Breast epithelium (tissue), 4 donors: Measurements from ENCODE around the gene BMPER. TPM values are rescaled to one million over a fixed set of nuclear protein-coding genes. Genes with fewer than 3 reads are reported as not detected.
A peak's percentile ranks its signal among the peaks of the same experiment; 100 is the strongest.

Experiments
- DNase-seq, 2 donors: peaks; one replicate each; pipeline ENCODE4 v3.0.0-alpha.2; 2019; ENCODE audit warnings: low spot score in 2 of 2
- H3K27ac ChIP-seq, 2 donors: fragments of 200-600 bp; sonication (generic) in 1 of 2; one replicate each; pipeline ENCODE4 v1.5.1; 2016 to 2019; ENCODE audit warnings: mild to moderate bottlenecking in 1 of 2
- H3K27me3 ChIP-seq, 2 donors: fragments of 200-600 bp; sonication (generic) in 1 of 2; one replicate each; pipeline versions ENCODE4 v1.5.1 to v1.6.0; 2017 to 2019; ENCODE audit warnings: control low read depth in 1 of 2, mild to moderate bottlenecking in 1 of 2
- H3K36me3 ChIP-seq: fragments of 200-600 bp; one replicate; pipeline ENCODE4 v1.5.1; 2019
- H3K4me1 ChIP-seq, 2 donors: fragments of 200-600 bp; sonication (generic); one replicate each; pipeline ENCODE4 v1.5.1; 2016 to 2019; ENCODE audit warnings: control low read depth in 1 of 2
- H3K4me3 ChIP-seq, 3 donors: fragments of 200-600 bp; sonication (generic); 1 replicate in 2 of 3; 2 replicates in 1 of 3; pipeline ENCODE4 v1.5.1; 2016 to 2019; ENCODE audit warnings: mild to moderate bottlenecking in 3 of 3, moderate library complexity in 2 of 3
- H3K9me3 ChIP-seq, 2 donors: fragments of 200-600 bp; sonication (generic) in 1 of 2; one replicate each; pipeline ENCODE4 v1.5.1; 2016 to 2019; ENCODE audit warnings: control low read depth in 1 of 2
- POLR2A ChIP-seq: fragments of 450-650 bp; IDR thresholded peaks from one replicate; pipeline ENCODE4 v1.6.1; 2016; ENCODE audit warnings: antibody characterized with exemption, mild to moderate bottlenecking, moderate library complexity
- POLR2AphosphoS5 ChIP-seq, 3 donors: sonication (generic); formaldehyde crosslinking; IDR thresholded peaks; one replicate each; pipeline ENCODE4 v1.6.1; 2017; ENCODE audit warnings: antibody characterized with exemption in 3 of 3
- intact Hi-C: fragments of 100-400 bp; cut with DNase I; formaldehyde crosslinking; loops from one replicate; pipeline ENCODE4 v1.15.1; 2023; ENCODE audit warnings: low total_unique reads
- total RNA-seq, 3 donors: library from RNA; depleted of rRNA; stranded (reverse); fragments of >200 nt; gene quantifications; one replicate each; pipeline ENCODE4 v1.1.0, GENCODE V29; 2016
- TF ChIP-seq, protein P1 (sequence below), 3 donors: fragments of 450-650 bp; IDR thresholded peaks; one replicate each; pipeline ENCODE4 v1.5.1; 2016 to 2017; ENCODE audit warnings: antibody characterized with exemption in 3 of 3, mild to moderate bottlenecking in 3 of 3, moderate library complexity in 3 of 3

BMPER gene
- total RNA-seq, 3 donors from 2014 or later = 1.6 to 6.9 (median 2.0) TPM

DNA sequence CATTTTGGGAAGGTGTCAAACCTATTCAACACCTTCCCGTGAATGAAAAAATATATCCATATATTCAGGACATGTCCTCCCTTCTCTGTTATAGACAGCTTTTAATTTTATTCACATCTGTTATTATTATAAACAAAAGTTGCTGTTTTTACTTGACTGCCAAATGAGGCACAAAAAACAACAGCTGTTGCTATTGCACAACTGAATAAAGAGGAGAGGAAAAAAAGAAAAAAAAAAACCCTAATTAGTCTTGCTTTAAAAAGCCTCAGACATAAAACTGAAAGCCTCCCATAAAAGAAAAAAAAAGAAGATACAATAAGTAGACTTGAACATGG lies 153.4 kb downstream of the BMPER start:
- H3K27ac ChIP-seq = peak overlapping the region in 1 of 2 donors; percentile 76

DNA sequence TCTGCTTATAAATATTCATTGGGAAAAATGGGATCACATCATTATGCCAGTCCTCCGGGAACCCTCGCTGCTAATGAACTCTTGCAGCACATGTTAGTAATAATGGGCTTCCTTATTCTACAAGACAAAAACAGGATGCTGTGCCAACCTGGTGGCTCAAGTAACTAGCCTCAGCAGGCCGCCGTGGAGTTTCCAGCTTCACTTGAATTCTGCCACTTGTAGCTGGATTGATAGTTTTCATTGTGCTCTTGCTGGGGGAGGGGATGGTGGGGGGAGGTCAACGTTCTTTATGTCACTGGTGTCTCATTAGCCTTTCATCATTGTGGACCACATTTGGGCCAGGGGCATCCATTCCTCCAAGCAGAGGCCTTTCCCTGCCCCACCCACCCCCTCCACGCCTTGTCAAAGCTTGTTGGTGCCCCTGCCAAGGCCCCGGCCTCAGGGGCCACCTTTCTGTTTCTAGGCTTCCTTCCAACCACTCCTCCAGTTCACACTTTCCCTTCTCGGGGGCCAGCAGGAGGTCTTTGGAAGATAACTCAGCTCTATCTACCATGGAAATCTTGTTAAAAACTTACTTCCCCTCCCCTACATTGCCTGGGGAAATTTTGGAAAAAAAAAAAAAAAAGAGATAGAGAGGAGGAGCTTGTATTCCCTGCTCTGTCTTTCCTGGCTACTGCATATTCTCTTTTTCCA lies 153.9 kb downstream of the BMPER start:
- no peak overlapping the region for H3K4me3 ChIP-seq
- TF ChIP-seq POLR2AphosphoS5 (IDR thresholded peaks at IDR 0.05) (no peak), POLR2A (no peak)
- TF ChIP-seq, protein P1, sequence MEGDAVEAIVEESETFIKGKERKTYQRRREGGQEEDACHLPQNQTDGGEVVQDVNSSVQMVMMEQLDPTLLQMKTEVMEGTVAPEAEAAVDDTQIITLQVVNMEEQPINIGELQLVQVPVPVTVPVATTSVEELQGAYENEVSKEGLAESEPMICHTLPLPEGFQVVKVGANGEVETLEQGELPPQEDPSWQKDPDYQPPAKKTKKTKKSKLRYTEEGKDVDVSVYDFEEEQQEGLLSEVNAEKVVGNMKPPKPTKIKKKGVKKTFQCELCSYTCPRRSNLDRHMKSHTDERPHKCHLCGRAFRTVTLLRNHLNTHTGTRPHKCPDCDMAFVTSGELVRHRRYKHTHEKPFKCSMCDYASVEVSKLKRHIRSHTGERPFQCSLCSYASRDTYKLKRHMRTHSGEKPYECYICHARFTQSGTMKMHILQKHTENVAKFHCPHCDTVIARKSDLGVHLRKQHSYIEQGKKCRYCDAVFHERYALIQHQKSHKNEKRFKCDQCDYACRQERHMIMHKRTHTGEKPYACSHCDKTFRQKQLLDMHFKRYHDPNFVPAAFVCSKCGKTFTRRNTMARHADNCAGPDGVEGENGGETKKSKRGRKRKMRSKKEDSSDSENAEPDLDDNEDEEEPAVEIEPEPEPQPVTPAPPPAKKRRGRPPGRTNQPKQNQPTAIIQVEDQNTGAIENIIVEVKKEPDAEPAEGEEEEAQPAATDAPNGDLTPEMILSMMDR (IDR thresholded peaks at IDR 0.05) = no peak
- peaks cover 0 to 5% of the 10 kb centered on the region in 2 donors for H3K4me1 ChIP-seq
- H3K27me3 ChIP-seq = no peaks in the 10 kb centered on the region
- peak overlapping the region; percentile 76 to 85 for H3K27ac ChIP-seq
- intact Hi-C loops = no loop called here
- no peaks in the 10 kb centered on the region for H3K36me3 ChIP-seq
- H3K9me3 ChIP-seq = no peaks in the 10 kb centered on the region
- peak in 1 of 2 donors; percentile 80 for DNase-seq

More for the DNA sequence above, 153.4 kb downstream of the BMPER start:
- TF ChIP-seq POLR2AphosphoS5 (IDR thresholded peaks at IDR 0.05) (no peak), POLR2A (no peak)
- TF ChIP-seq, protein P1 (IDR thresholded peaks at IDR 0.05) = no peak
- no peaks in the 10 kb centered on the region for H3K9me3 ChIP-seq
- no peaks in the 10 kb centered on the region for H3K27me3 ChIP-seq
- peaks cover 0 to 5% of the 10 kb centered on the region in 2 donors for H3K4me1 ChIP-seq
- H3K36me3 ChIP-seq = no peaks in the 10 kb centered on the region
- intact Hi-C loops = no loop called here
- H3K4me3 ChIP-seq = no peak overlapping the region
- DNase-seq = no peak

DNA sequence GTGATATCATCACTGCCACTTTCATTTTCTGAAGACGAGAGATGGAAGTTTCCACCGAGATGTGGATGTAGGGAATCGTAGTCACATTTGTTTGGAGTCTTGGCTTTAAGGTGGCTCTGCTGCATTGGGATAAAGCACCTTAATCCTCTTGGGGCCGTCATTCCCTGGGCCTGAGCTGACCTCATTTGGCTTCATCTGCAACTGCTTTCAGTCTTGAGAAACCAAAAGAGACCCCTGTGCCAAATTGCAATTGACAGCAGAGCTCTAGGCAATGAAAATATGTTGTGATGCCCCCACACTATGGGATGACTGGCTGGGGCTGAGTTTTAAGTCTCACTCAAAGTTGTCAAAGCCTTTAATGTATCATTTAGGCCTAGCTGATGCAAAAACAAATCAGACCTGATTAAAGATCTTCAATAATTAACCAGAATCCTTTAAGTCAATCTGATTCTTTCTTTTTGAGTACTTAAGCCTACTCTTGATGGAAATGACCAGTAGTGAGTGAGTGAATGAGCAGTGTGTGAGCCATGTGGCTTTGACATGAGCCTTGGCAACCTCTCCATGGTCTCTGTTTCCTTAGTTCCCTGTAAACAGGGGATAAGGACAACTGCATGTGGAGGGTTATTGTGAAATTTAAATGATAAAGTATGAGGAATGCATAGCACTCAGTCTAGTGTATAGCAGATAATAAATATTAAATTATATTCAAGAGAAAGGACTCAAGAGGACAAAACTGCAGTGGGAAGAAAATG lies 155.0 kb downstream of the BMPER start:
- no peak overlapping the region for H3K27ac ChIP-seq
- DNase-seq = no peak
- intact Hi-C loops = no loop called here

DNA sequence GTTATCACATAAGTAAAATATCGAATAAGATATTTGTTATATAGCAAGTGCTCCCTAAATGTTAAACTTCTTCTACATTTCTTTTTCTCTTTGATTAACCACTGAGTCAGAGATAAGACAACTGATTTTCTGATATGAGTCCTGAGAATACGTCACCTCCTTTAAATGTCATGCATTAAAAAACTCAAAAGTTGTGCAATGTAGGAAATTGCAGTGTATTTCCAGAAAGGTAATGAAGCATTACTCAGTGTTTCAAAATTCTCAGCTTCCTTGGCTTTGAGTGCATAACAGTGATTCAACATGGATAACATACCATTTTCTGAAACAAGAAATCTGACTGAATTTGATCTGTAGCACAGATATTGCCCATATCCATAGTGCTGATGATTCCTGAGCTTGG lies 155.8 kb downstream of the BMPER start:
- Histone ChIP-seq H3K9me3 (no peaks in the 10 kb centered on the region), H3K27ac (no peak overlapping the region), H3K27me3 (no peaks in the 10 kb centered on the region), H3K36me3 (no peaks in the 10 kb centered on the region), H3K4me1 (peaks cover 0 to 5% of the 10 kb centered on the region in 2 donors), H3K4me3 (no peak overlapping the region)
- TF ChIP-seq, protein P1 (IDR thresholded peaks at IDR 0.05) = no peak
- TF ChIP-seq POLR2AphosphoS5 (IDR thresholded peaks at IDR 0.05) (no peak), POLR2A (no peak)
- no peak for DNase-seq
- intact Hi-C loops = no loop called here

More for the DNA sequence above, 155.0 kb downstream of the BMPER start:
- no peaks in the 10 kb centered on the region for H3K27me3 ChIP-seq
- TF ChIP-seq POLR2AphosphoS5 (IDR thresholded peaks at IDR 0.05) (no peak), POLR2A (no peak)
- TF ChIP-seq, protein P1 (IDR thresholded peaks at IDR 0.05) = no peak
- H3K4me1 ChIP-seq = peaks cover 0 to 5% of the 10 kb centered on the region in 2 donors
- H3K36me3 ChIP-seq = no peaks in the 10 kb centered on the region
- no peaks in the 10 kb centered on the region for H3K9me3 ChIP-seq
- no peak overlapping the region for H3K4me3 ChIP-seq

DNA sequence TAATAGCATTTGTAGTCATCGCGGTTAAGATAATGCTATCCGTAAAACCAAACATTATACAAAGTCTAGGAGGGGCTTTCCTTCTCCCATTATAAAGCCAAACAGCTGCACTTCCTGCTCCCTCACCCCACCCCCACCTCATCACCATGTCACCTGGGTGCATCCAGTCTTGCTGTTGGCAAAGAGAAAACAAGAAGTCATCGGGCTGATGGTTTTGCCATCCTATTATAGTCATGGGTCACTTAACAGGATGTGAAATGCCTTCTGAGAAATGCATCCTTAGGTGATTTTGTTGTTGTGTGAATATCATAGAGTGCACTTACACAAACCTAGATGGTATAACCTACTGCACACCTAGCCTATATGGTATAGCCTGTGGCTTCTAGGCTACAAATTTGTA lies 157.0 kb downstream of the BMPER start:
- H3K4me1 ChIP-seq = peaks cover 0 to 5% of the 10 kb centered on the region in 2 donors
- intact Hi-C loops = no loop called here
- TF ChIP-seq, protein P1 (IDR thresholded peaks at IDR 0.05) = no peak
- TF ChIP-seq POLR2A (no peak), POLR2AphosphoS5 (IDR thresholded peaks at IDR 0.05) (no peak)
- no peak overlapping the region for H3K4me3 ChIP-seq
- no peaks in the 10 kb centered on the region for H3K27me3 ChIP-seq
- no peaks in the 10 kb centered on the region for H3K9me3 ChIP-seq
- no peaks in the 10 kb centered on the region for H3K36me3 ChIP-seq
- H3K27ac ChIP-seq = no peak overlapping the region
- DNase-seq = no peak
